Measurements from ENCODE around the gene C2orf72.

C2orf72 gene

DNA sequence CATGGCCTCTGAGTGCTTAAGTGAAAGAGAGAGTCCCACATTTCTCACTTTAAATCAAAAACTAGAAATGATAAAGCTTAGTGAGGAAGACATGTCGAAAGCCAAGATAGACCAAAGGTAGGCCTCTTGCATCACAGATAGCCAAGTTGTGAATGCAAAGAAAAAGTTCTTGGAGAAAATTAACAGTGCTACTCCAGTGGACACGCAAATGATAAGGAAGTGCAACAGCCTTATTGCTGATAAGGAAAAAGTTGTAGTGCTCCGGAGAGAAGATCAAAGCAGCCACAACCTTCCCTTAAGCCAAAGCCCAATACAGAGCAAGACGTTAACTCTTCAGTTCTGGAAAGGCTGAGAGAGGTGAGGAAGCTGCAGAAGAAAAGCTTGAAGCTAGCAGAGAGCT lies 51.4 kb downstream of the C2orf72 start:
- no peak for DNase-seq

- no peak for DNase-seq
These were observed 56.6 kb downstream of the C2orf72 start for GRCh38 chr2:231093933-231094332.

GRCh38 chr2:231094736-231095346 lies 57.5 kb downstream of the C2orf72 start:
- no peak for DNase-seq
